IPS-15b (cell line): ENCODE data around the gene STX1A.
"Not testable (repeated sequence)": the region's sequence is repeated elsewhere in the genome, so short reads cannot be mapped to it uniquely, and the experiment has no call there.

Source experiments
- H3K27me3 ChIP-seq: one replicate; pipeline ENCODE4 v1.6.1; 2013; ENCODE audit warnings: low read length; ENCODE audit not compliant: control insufficient read depth, insufficient read depth
- H3K36me3 ChIP-seq: one replicate; pipeline ENCODE4 v1.6.1; 2013; ENCODE audit warnings: low read length; ENCODE audit not compliant: control insufficient read depth, insufficient read depth
- H3K4me1 ChIP-seq: one replicate; pipeline ENCODE4 v1.6.1; 2013; ENCODE audit warnings: mild to moderate bottlenecking, low read length; ENCODE audit not compliant: control insufficient read depth, insufficient read depth
- H3K4me3 ChIP-seq: one replicate; pipeline ENCODE4 v1.5.1; 2013; ENCODE audit warnings: low read depth, low read length
- H3K9ac ChIP-seq: one replicate; pipeline ENCODE4 v1.6.1; 2013; ENCODE audit warnings: low read depth, mild to moderate bottlenecking, low read length
- H3K9me3 ChIP-seq: one replicate; pipeline ENCODE4 v1.6.1; 2013; ENCODE audit warnings: mild to moderate bottlenecking, low read length; ENCODE audit not compliant: control insufficient read depth, insufficient read depth

The STX1A gene

GRCh38 chr7:73717025-73717807 lies 2.3 kb downstream of the STX1A start:
- H3K27me3 ChIP-seq, result peaks cover 13% of the 10 kb centered on the region
- peaks cover 2% of the 10 kb centered on the region for H3K36me3 ChIP-seq
- no peak overlapping the region for H3K4me3 ChIP-seq
- no peaks in the 10 kb centered on the region for H3K4me1 ChIP-seq
- no peaks in the 10 kb centered on the region for H3K9me3 ChIP-seq
- H3K9ac ChIP-seq, result no peak overlapping the region

GRCh38 chr7:73716318-73716890 lies 3.1 kb downstream of the STX1A start:
- Histone ChIP-seq H3K27me3 (peaks cover 12% of the 10 kb centered on the region), H3K4me1 (peaks cover 2% of the 10 kb centered on the region), H3K36me3 (peaks cover 2% of the 10 kb centered on the region), H3K9me3 (no peaks in the 10 kb centered on the region), H3K4me3 (no peak overlapping the region), H3K9ac (no peak overlapping the region)

- Histone ChIP-seq H3K4me1 (peaks cover 2% of the 10 kb centered on the region), H3K9me3 (no peaks in the 10 kb centered on the region), H3K27me3 (peaks cover 9% of the 10 kb centered on the region), H3K4me3 (no peak overlapping the region), H3K36me3 (peaks cover 2% of the 10 kb centered on the region), H3K9ac (no peak overlapping the region)
Observed at GRCh38 chr7:73715648-73716317, 3.7 kb downstream of the STX1A start.

- not testable (repeated sequence) for H3K4me1 ChIP-seq, H3K27me3 ChIP-seq, H3K36me3 ChIP-seq, H3K9ac ChIP-seq, H3K9me3 ChIP-seq, H3K4me3 ChIP-seq
Observed at GRCh38 chr7:73713319-73713718, 6.2 kb downstream of the STX1A start.

- H3K4me3 ChIP-seq, result no peak overlapping the region
- H3K9ac ChIP-seq, result no peak overlapping the region
- peaks cover 2% of the 10 kb centered on the region for H3K36me3 ChIP-seq
- peaks cover 2% of the 10 kb centered on the region for H3K4me1 ChIP-seq
- no peaks in the 10 kb centered on the region for H3K27me3 ChIP-seq
- no peaks in the 10 kb centered on the region for H3K9me3 ChIP-seq
Observed at GRCh38 chr7:73712773-73713172, 6.7 kb downstream of the STX1A start.

GRCh38 chr7:73708961-73709549 lies 10.4 kb downstream of the STX1A start:
- H3K9ac ChIP-seq, result no peak overlapping the region
- peaks cover 13% of the 10 kb centered on the region for H3K4me1 ChIP-seq
- H3K4me3 ChIP-seq, result no peak overlapping the region
- H3K36me3 ChIP-seq, result no peaks in the 10 kb centered on the region
- H3K9me3 ChIP-seq, result no peaks in the 10 kb centered on the region
- no peaks in the 10 kb centered on the region for H3K27me3 ChIP-seq

- Histone ChIP-seq H3K36me3 (peaks cover 6% of the 10 kb centered on the region), H3K27me3 (no peaks in the 10 kb centered on the region), H3K4me1 (peaks cover 19% of the 10 kb centered on the region), H3K9ac (no peak overlapping the region), H3K4me3 (no peak overlapping the region), H3K9me3 (no peaks in the 10 kb centered on the region)
Observed at GRCh38 chr7:73707045-73707631, 12.3 kb downstream of the STX1A start.

GRCh38 chr7:73706126-73707044 lies 13.1 kb downstream of the STX1A start:
- Histone ChIP-seq H3K4me1 (peaks cover 17% of the 10 kb centered on the region), H3K9ac (no peak overlapping the region), H3K36me3 (peaks cover 11% of the 10 kb centered on the region), H3K27me3 (no peaks in the 10 kb centered on the region), H3K9me3 (no peaks in the 10 kb centered on the region), H3K4me3 (no peak overlapping the region)

- no peaks in the 10 kb centered on the region for H3K9me3 ChIP-seq
- H3K27me3 ChIP-seq, result no peaks in the 10 kb centered on the region
- H3K4me3 ChIP-seq, result no peak overlapping the region
- peaks cover 16% of the 10 kb centered on the region for H3K36me3 ChIP-seq
- peaks cover 17% of the 10 kb centered on the region for H3K4me1 ChIP-seq
- H3K9ac ChIP-seq, result no peak overlapping the region
Observed at GRCh38 chr7:73705551-73705920, 13.9 kb downstream of the STX1A start.

GRCh38 chr7:73704640-73705550 lies 14.6 kb downstream of the STX1A start:
- peaks cover 17% of the 10 kb centered on the region for H3K4me1 ChIP-seq
- H3K9me3 ChIP-seq, result no peaks in the 10 kb centered on the region
- peaks cover 20% of the 10 kb centered on the region for H3K36me3 ChIP-seq
- no peaks in the 10 kb centered on the region for H3K27me3 ChIP-seq
- H3K9ac ChIP-seq, result no peak overlapping the region
- peak overlapping the region; percentile 30 for H3K4me3 ChIP-seq
